PC-9 (cell line): ENCODE data around the gene IP6K2. TPM values are rescaled to one million over a fixed set of nuclear protein-coding genes. Genes with fewer than 3 reads are reported as not detected.

ENCODE experiments used
- BruUV-seq: library from RNA; stranded (reverse); fragments of 400-500 nt; replicated peaks from 2 replicates; lab custom pipeline; 2021; lab: Mats Ljungman, UMichigan
- CTCF ChIA-PET: fragments of 300-600 bp; sonication (Branson Sonifier 250); formaldehyde crosslinking; loops from one replicate; lab custom pipeline; 2022; ENCODE audit warnings: antibody characterized with exemption; lab: Charles Lee
- POLR2A ChIA-PET: fragments of 300-600 bp; sonication (Branson Sonifier 250); formaldehyde crosslinking; loops from one replicate; lab custom pipeline; 2022; ENCODE audit warnings: antibody characterized with exemption; ENCODE audit not compliant: unreplicated experiment; lab: Charles Lee
- DNase-seq, 2 experiments: peaks; one replicate each; pipeline versions ENCODE4 v3.0.0 to v3.0.0-alpha.2; 2015 to 2022; ENCODE audit warnings: mixed read lengths in 1 of 2
- H2AFZ ChIP-seq: fragments of 200-600 bp; sonication (generic); 2 replicates; pipeline ENCODE4 v1.8.1; 2017; ENCODE audit warnings: antibody characterized with exemption
- H3F3A ChIP-seq: fragments of 200-600 bp; sonication (generic); 2 replicates; pipeline ENCODE4 v1.8.1; 2017; ENCODE audit warnings: antibody characterized with exemption, mild to moderate bottlenecking, low read depth; ENCODE audit not compliant: insufficient read depth
- H3K27ac ChIP-seq: fragments of 200-600 bp; sonication (generic); 2 replicates; pipeline ENCODE4 v1.6.1; 2016; ENCODE audit warnings: mixed run types
- H3K27me3 ChIP-seq: fragments of 200-600 bp; sonication (generic); 2 replicates; pipeline ENCODE4 v1.6.1; 2016; ENCODE audit warnings: low read depth, mixed run types; ENCODE audit not compliant: insufficient read depth
- H3K36me3 ChIP-seq: fragments of 200-600 bp; sonication (generic); 2 replicates; pipeline ENCODE4 v1.6.1; 2016; ENCODE audit warnings: low read depth, mixed run types
- H3K4me1 ChIP-seq: fragments of 200-600 bp; sonication (generic); replicated peaks from 2 replicates; pipeline ENCODE4 v1.6.1; 2016; ENCODE audit warnings: mixed run types; ENCODE audit not compliant: insufficient read depth
- H3K4me2 ChIP-seq: fragments of 200-600 bp; sonication (generic); 2 replicates; pipeline ENCODE4 v1.6.1; 2017; ENCODE audit warnings: mixed run types
- H3K4me3 ChIP-seq: fragments of 200-600 bp; sonication (generic); 2 replicates; pipeline ENCODE4 v1.6.1; 2016; ENCODE audit warnings: mixed run types
- H3K79me2 ChIP-seq: fragments of 200-600 bp; sonication (generic); 2 replicates; pipeline ENCODE4 v1.6.1; 2017; ENCODE audit warnings: low read depth, mixed run types
- H3K9me2 ChIP-seq: fragments of 200-600 bp; sonication (generic); 2 replicates; pipeline ENCODE4 v1.8.1; 2017; ENCODE audit warnings: mild to moderate bottlenecking; ENCODE audit not compliant: insufficient read depth
- H3K9me3 ChIP-seq: fragments of 200-600 bp; sonication (generic); 2 replicates; pipeline ENCODE4 v1.8.1; 2016; ENCODE audit warnings: low read depth; ENCODE audit not compliant: insufficient read depth
- H4K20me1 ChIP-seq: fragments of 200-600 bp; sonication (generic); 2 replicates; pipeline ENCODE4 v1.8.1; 2017; ENCODE audit not compliant: insufficient read depth
- CTCF ChIP-seq: fragments of 200-600 bp; sonication (generic); conservative IDR thresholded peaks from 2 replicates; pipeline ENCODE4 v1.6.1; 2017; ENCODE audit warnings: mixed run types, antibody characterized with exemption, mild to moderate bottlenecking, moderate library complexity
- EZH2 ChIP-seq: fragments of 200-600 bp; sonication (generic); IDR thresholded peaks from 2 replicates; pipeline ENCODE4 v1.8.0; 2017; ENCODE audit warnings: antibody characterized with exemption, low read depth
- intact Hi-C: fragments of 100-400 bp; cut with micrococcal nuclease; formaldehyde crosslinking; loops from one replicate; pipeline ENCODE4 v1.10.0; 2022; ENCODE audit not compliant: unreplicated experiment
- microRNA-seq: library from miRNA; unstranded; fragments of <30 nt; microRNA quantifications from one replicate; pipeline ENCODE4 v1.2.0, GENCODE V29; 2021; ENCODE audit warnings: borderline number of aligned reads, borderline replicate concordance
- total RNA-seq: library from RNA; stranded (reverse); gene quantifications from 2 replicates; pipeline ENCODE4 v1.2.3, GENCODE V29; 2021

Gene IP6K2
- total RNA-seq, 1 experiment from 2014 or later: 123 TPM

- Histone ChIP-seq H4K20me1 (no peaks in the 10 kb centered on the region), H3K9me2 (no peaks in the 10 kb centered on the region), H3F3A (no peaks in the 10 kb centered on the region), H3K79me2 (no peaks in the 10 kb centered on the region), H2AFZ (no peak overlapping the region), H3K4me1 (no peaks in the 10 kb centered on the region), H3K27me3 (no peaks in the 10 kb centered on the region), H3K4me3 (no peak overlapping the region), H3K9me3 (no peaks in the 10 kb centered on the region), H3K4me2 (no peak overlapping the region), H3K27ac (no peak overlapping the region), H3K36me3 (no peaks in the 10 kb centered on the region)
- intact Hi-C loops: no loop called here
- ChIA-PET CTCF (no interaction called here), POLR2A (no interaction called here)
- no TSS peak for BruUV-seq
- no peak for DNase-seq
- TF ChIP-seq CTCF (no peak), EZH2 (no peak)
Measured at GRCh38 chr3:48639944-48640606, 76.9 kb downstream of the IP6K2 start.

Small RNA genes lying within 50 kb of the gene (microRNA-seq; reads per million reads assigned to microRNA genes)
- gene MIR4793: not detected

Other genes starting within 250 kb of the IP6K2 start
- gene SHISA5, start 213.0 kb downstream of the IP6K2 start, total RNA-seq: 133 and 141 TPM in 2 replicates
- 11.7 and 13.3 TPM in 2 replicates for gene PFKFB4, start 160.4 kb downstream of the IP6K2 start, total RNA-seq
- gene UCN2, start 153.4 kb downstream of the IP6K2 start, total RNA-seq: 2.8 and 4.2 TPM in 2 replicates
- 91.2 and 151 TPM in 2 replicates for gene COL7A1, start 121.9 kb downstream of the IP6K2 start, total RNA-seq
- gene UQCRC1, start 107.6 kb downstream of the IP6K2 start, total RNA-seq: 255 and 264 TPM in 2 replicates
- gene TMEM89, start 95.5 kb downstream of the IP6K2 start, total RNA-seq: not detected in 2 replicates
- 16.5 and 18.7 TPM in 2 replicates for gene SLC26A6, start 81.8 kb downstream of the IP6K2 start, total RNA-seq
- gene CELSR3, start 54.3 kb downstream of the IP6K2 start, total RNA-seq: 9.9 and 11.6 TPM in 2 replicates
- 40.0 and 53.3 TPM in 2 replicates for gene NCKIPSD, start 31.3 kb downstream of the IP6K2 start, total RNA-seq
- 54.2 and 78.9 TPM in 2 replicates for gene PRKAR2A, start 130.7 kb upstream of the IP6K2 start, total RNA-seq
- gene SLC25A20, start 181.7 kb upstream of the IP6K2 start, total RNA-seq: 2.9 and 4.9 TPM in 2 replicates
- gene ARIH2, start 201.6 kb upstream of the IP6K2 start, total RNA-seq: 86.1 and 96.8 TPM in 2 replicates